C4-2B (cell line): ENCODE measurements around the gene GNPTG.

Source experiments
- ZFX ChIP-seq: fragments of 450-650 bp; IDR thresholded peaks from 2 replicates; pipeline ENCODE4 v1.6.1; 2017
- TF ChIP-seq, protein P1 (sequence below): fragments of 450-650 bp; conservative IDR thresholded peaks from 2 replicates; pipeline ENCODE4 v1.5.1; 2017; ENCODE audit warnings: mild to moderate bottlenecking

DNA sequence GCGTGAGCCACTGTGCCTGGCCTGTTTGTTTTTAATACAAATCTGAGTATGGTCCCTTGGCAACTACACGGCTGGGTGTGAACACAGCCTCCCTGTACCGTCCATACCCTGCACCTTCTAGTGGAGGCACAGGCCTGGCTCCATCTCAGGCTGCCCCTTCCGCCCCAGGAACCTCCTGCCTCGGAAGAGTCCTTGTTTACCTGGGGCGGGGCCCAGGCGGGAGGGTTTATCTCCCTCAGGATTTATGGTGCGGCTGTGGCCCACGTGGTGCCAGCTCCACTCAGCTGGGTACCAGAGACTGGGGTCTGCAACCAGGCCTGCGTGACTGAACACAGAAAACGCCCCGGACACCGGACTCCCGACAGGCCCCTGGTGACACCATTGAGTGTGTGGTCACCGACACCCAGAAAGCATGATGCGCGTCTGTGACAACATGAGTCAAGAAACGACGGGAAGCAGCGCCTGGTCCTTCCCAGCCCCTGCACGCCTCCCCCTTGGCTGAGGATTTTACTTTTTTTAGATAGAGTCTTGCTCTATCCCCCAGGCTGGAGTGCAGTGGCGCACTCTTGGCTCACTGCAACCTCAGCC is 43.8 kb downstream of the GNPTG start:
- TF ChIP-seq, protein P1, sequence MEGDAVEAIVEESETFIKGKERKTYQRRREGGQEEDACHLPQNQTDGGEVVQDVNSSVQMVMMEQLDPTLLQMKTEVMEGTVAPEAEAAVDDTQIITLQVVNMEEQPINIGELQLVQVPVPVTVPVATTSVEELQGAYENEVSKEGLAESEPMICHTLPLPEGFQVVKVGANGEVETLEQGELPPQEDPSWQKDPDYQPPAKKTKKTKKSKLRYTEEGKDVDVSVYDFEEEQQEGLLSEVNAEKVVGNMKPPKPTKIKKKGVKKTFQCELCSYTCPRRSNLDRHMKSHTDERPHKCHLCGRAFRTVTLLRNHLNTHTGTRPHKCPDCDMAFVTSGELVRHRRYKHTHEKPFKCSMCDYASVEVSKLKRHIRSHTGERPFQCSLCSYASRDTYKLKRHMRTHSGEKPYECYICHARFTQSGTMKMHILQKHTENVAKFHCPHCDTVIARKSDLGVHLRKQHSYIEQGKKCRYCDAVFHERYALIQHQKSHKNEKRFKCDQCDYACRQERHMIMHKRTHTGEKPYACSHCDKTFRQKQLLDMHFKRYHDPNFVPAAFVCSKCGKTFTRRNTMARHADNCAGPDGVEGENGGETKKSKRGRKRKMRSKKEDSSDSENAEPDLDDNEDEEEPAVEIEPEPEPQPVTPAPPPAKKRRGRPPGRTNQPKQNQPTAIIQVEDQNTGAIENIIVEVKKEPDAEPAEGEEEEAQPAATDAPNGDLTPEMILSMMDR: no peak
- no peak for TF ChIP-seq ZFX
